Middle frontal gyrus (tissue), 1 donor: Measurements from ENCODE around the gene MECR.
"Not testable (repeated sequence)": the region's sequence is repeated elsewhere in the genome, so short reads cannot be mapped to it uniquely, and the experiment has no call there.

Experiments
- DNase-seq: peaks from one replicate; pipeline ENCODE4 v3.0.0-alpha.2; 2015; ENCODE audit warnings: low spot score; ENCODE audit errors: extremely low spot score

Gene MECR

GRCh38 chr1:29171521-29171920 is 59.2 kb downstream of the MECR start:
- no peak for DNase-seq

- DNase-seq: no peak
Measured at GRCh38 chr1:29171089-29171488, 59.6 kb downstream of the MECR start.

GRCh38 chr1:29169976-29170375 is 60.8 kb downstream of the MECR start:
- no peak for DNase-seq

- no peak for DNase-seq
Measured at GRCh38 chr1:29167904-29168303, 62.8 kb downstream of the MECR start.

GRCh38 chr1:29166291-29166878 is 64.3 kb downstream of the MECR start:
- no peak for DNase-seq

- no peak for DNase-seq
Measured at GRCh38 chr1:29164588-29164987, 66.1 kb downstream of the MECR start.

GRCh38 chr1:29162476-29163138 is 68.1 kb downstream of the MECR start:
- no peak for DNase-seq

- no peak for DNase-seq
Measured at GRCh38 chr1:29162025-29162424, 68.7 kb downstream of the MECR start.

- no peak for DNase-seq
Measured at GRCh38 chr1:29159773-29160172, 71.0 kb downstream of the MECR start.

- no peak for DNase-seq
Measured at GRCh38 chr1:29157269-29157601, 73.5 kb downstream of the MECR start.

- DNase-seq: no peak
Measured at GRCh38 chr1:29156543-29157268, 74.0 kb downstream of the MECR start.

GRCh38 chr1:29152046-29152805 is 78.5 kb downstream of the MECR start:
- DNase-seq: no peak

- DNase-seq: not testable (repeated sequence)
Measured at GRCh38 chr1:29150346-29150745, 80.4 kb downstream of the MECR start.

GRCh38 chr1:29148656-29149491 is 81.9 kb downstream of the MECR start:
- DNase-seq: no peak

- no peak for DNase-seq
Measured at GRCh38 chr1:29145739-29146437, 84.8 kb downstream of the MECR start.

- DNase-seq: no peak
Measured at GRCh38 chr1:29144178-29144577, 86.6 kb downstream of the MECR start.

GRCh38 chr1:29142714-29143113 is 88.0 kb downstream of the MECR start:
- no peak for DNase-seq
